Tibial nerve (tissue), 4 donors: ENCODE data around the gene CERS6. TPM values are rescaled to one million over a fixed set of nuclear protein-coding genes. Genes with fewer than 3 reads are reported as not detected.

Experiments
- DNase-seq, 2 donors: peaks; one replicate each; pipeline ENCODE4 v3.0.0-alpha.2; 2019; ENCODE audit warnings: low spot score in 2 of 2
- H3K27ac ChIP-seq, 4 donors: fragments of 200-600 bp; sonication (generic) in 3 of 4; one replicate each; pipeline ENCODE4 v1.5.1; 2017 to 2019; ENCODE audit warnings: mild to moderate bottlenecking in 1 of 4
- H3K27me3 ChIP-seq, 2 donors: fragments of 200-600 bp; sonication (generic) in 1 of 2; one replicate each; pipeline versions ENCODE4 v1.5.1 to v1.6.0; 2017 to 2019
- H3K36me3 ChIP-seq, 3 donors: fragments of 200-600 bp; sonication (generic); one replicate each; pipeline ENCODE4 v1.5.1; 2018 to 2019
- H3K4me1 ChIP-seq, 4 donors: fragments of 200-600 bp; sonication (generic) in 3 of 4; one replicate each; pipeline ENCODE4 v1.5.1; 2017 to 2019
- H3K4me3 ChIP-seq, 4 donors: fragments of 200-600 bp; sonication (generic) in 3 of 4; one replicate each; pipeline ENCODE4 v1.5.1; 2017 to 2019; ENCODE audit warnings: mild to moderate bottlenecking in 1 of 4, moderate library complexity in 1 of 4
- H3K9me3 ChIP-seq, 4 donors: fragments of 200-600 bp; sonication (generic) in 3 of 4; one replicate each; pipeline ENCODE4 v1.5.1; 2017 to 2019
- CTCF ChIP-seq, 5 experiments: fragments of 200-600 bp in 3 of 5; fragments of 450-650 bp in 2 of 5; sonication (generic) in 3 of 5; IDR thresholded peaks; one replicate each; pipeline ENCODE4 v1.5.1; 2016 to 2019; ENCODE audit warnings: antibody characterized with exemption in 5 of 5, mild to moderate bottlenecking in 3 of 5, moderate library complexity in 2 of 5
- EP300 ChIP-seq, 2 donors: sonication (generic); formaldehyde crosslinking; IDR thresholded peaks; one replicate each; pipeline ENCODE4 v1.6.1; 2017; ENCODE audit warnings: antibody characterized with exemption in 2 of 2, mild to moderate bottlenecking in 1 of 2
- POLR2A ChIP-seq, 2 donors: fragments of 450-650 bp; IDR thresholded peaks; one replicate each; pipeline ENCODE4 v1.6.1; 2017; ENCODE audit warnings: antibody characterized with exemption in 2 of 2, mild to moderate bottlenecking in 2 of 2, moderate library complexity in 2 of 2
- WGBS, 2 donors: methylation state at CpG; one replicate each; pipeline ENCODE4 v1.1.5; 2018; 5-methylcytosine and 5-hydroxymethylcytosine counted together
- total RNA-seq, 4 donors: library from RNA; depleted of rRNA; stranded (reverse); fragments of >200 nt; gene quantifications; one replicate each; pipeline ENCODE4 v1.1.0, GENCODE V29; 2016

Gene CERS6
- total RNA-seq, 4 donors from 2014 or later, result 37.7 to 38.7 (median 37.8) TPM

DNA sequence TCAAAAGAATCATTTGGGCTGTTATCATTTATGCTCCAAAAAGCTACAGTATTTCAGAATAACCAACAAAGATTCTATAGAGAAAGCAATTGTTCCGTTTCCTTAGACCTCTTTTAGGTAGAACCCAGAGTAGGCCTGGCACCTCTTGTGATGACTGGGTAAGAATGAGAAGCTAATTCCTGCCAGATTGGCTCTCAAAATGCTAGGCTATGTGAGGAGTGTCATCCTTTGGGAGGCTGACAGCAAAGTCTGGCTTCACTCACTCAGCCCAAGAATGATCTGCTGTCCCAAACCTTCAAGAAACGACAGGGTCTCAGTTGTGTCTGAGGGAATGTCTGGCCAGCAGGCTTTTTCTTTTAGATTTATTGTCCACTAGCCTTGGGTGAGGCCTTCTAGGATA is 4.5 kb downstream of the CERS6 start:
- H3K4me1 ChIP-seq, result peaks cover 0 to 20% (median 11%) of the 10 kb centered on the region in 4 donors
- H3K4me3 ChIP-seq, result no peak overlapping the region

DNA sequence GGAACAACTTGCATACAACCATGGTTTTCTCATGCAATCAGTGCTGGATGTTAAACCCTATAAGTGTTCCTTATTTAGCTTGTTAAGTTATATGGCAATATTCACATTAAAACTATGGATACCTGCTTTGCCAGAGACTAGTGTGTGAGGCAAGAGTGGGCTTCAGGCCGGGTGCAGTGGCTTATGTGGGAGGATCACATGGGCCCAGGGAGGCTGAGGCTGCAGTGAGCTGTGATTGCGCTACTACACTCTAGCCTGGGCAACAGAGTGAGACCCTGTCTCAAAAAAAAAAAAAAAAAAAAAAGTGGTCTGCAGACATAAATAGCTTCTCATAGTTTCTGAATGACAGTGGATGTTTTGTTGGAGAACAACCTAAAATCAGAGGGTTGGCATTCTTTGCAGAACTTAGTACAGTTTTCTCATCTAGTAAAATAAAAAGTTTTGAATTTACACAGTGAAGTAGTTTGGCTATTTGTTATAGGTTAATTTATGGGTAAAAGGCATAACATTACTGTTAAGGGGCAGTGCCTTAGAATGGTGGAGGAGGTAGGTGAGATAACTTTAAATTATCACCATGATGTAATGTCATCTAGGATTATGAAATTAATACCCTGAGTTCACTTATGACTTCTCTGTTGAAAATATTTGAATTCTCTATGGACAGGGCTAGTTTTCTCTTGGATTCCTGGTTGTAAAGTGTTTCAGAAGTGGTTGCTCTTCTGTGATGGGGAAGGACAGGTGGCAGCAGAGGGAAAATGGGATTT is 5.3 kb downstream of the CERS6 start:
- no peak for TF ChIP-seq EP300 (IDR thresholded peaks at IDR 0.05)
- Histone ChIP-seq H3K36me3 (no peaks in the 10 kb centered on the region), H3K4me3 (no peak overlapping the region), H3K9me3 (no peaks in the 10 kb centered on the region), H3K4me1 (peaks cover 0 to 27% (median 17%) of the 10 kb centered on the region in 4 donors), H3K27me3 (no peaks in the 10 kb centered on the region), H3K27ac (no peak overlapping the region)
- 74 to 86% methylated on average over 2 of the region's 2 CpGs for whole genome bisulfite sequencing, 2 donors
- no peak for DNase-seq

More for the DNA sequence above, 4.5 kb downstream of the CERS6 start:
- Histone ChIP-seq H3K9me3 (no peaks in the 10 kb centered on the region), H3K27ac (no peak overlapping the region), H3K36me3 (no peaks in the 10 kb centered on the region), H3K27me3 (no peaks in the 10 kb centered on the region)
- no peak for TF ChIP-seq POLR2A (IDR thresholded peaks at IDR 0.05)
- TF ChIP-seq EP300 (IDR thresholded peaks at IDR 0.05), result no peak
- no peak for TF ChIP-seq CTCF (IDR thresholded peaks at IDR 0.05)
- DNase-seq, result no peak
- 48 to 55% methylated on average over 2 of the region's 2 CpGs for WGBS, 2 donors

DNA sequence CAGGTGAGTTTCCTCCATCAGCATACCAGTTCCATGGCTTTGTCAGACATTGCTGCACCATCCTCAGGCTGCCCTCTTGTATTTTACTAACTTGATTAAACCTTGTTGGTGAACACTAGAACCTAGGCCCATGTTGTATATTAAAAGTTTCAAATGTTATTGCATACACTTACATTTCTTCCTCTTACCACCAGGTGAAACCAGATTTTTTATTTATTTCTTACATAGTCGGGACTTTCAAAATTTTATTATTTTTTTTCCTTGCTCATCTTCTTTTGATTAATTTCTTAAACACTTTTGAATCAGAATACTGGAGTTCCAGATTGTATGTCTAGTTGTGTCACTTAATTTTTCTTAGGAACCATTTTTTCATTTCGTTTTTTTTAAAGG is 5.9 kb downstream of the CERS6 start:
- WGBS, 2 donors, result 91 to 93% methylated on average over 2 of the region's 2 CpGs
- Histone ChIP-seq H3K27me3 (no peaks in the 10 kb centered on the region), H3K4me1 (peaks cover 0 to 33% (median 20%) of the 10 kb centered on the region in 4 donors), H3K27ac (no peak overlapping the region), H3K36me3 (no peaks in the 10 kb centered on the region), H3K9me3 (no peaks in the 10 kb centered on the region), H3K4me3 (no peak overlapping the region)
- TF ChIP-seq POLR2A (IDR thresholded peaks at IDR 0.05) (no peak), EP300 (IDR thresholded peaks at IDR 0.05) (no peak), CTCF (IDR thresholded peaks at IDR 0.05) (no peak)
- no peak for DNase-seq

- H3K4me1 ChIP-seq, result peaks cover 0 to 36% (median 22%) of the 10 kb centered on the region in 4 donors
- H3K27ac ChIP-seq, result no peak overlapping the region
- TF ChIP-seq CTCF (IDR thresholded peaks at IDR 0.05), result no peak
- TF ChIP-seq POLR2A (IDR thresholded peaks at IDR 0.05), result no peak
- TF ChIP-seq EP300 (IDR thresholded peaks at IDR 0.05), result no peak
- no peaks in the 10 kb centered on the region for H3K27me3 ChIP-seq
- H3K36me3 ChIP-seq, result no peaks in the 10 kb centered on the region
- 86 to 98% methylated on average over 2 of the region's 2 CpGs for WGBS, 2 donors
- no peaks in the 10 kb centered on the region for H3K9me3 ChIP-seq
- H3K4me3 ChIP-seq, result no peak overlapping the region
- no peak for DNase-seq
Measured at GRCh38 chr2:168462543-168463045, 6.5 kb downstream of the CERS6 start.

- DNase-seq, result no peak
- H3K4me3 ChIP-seq, result no peak overlapping the region
- H3K27ac ChIP-seq, result no peak overlapping the region
- no peaks in the 10 kb centered on the region for H3K9me3 ChIP-seq
- no peaks in the 10 kb centered on the region for H3K36me3 ChIP-seq
- H3K4me1 ChIP-seq, result peaks cover 0 to 27% (median 18%) of the 10 kb centered on the region in 4 donors
- TF ChIP-seq CTCF (IDR thresholded peaks at IDR 0.05), result no peak
- no peak for TF ChIP-seq EP300 (IDR thresholded peaks at IDR 0.05)
- no peak for TF ChIP-seq POLR2A (IDR thresholded peaks at IDR 0.05)
- no peaks in the 10 kb centered on the region for H3K27me3 ChIP-seq
Measured at GRCh38 chr2:168465594-168465993, 9.5 kb downstream of the CERS6 start.
